ENCODE data around the gene RPS5.
"Not testable (repeated sequence)": the region's sequence is repeated elsewhere in the genome, so short reads cannot be mapped to it uniquely, and the experiment has no call there.

RPS5 gene

DNA sequence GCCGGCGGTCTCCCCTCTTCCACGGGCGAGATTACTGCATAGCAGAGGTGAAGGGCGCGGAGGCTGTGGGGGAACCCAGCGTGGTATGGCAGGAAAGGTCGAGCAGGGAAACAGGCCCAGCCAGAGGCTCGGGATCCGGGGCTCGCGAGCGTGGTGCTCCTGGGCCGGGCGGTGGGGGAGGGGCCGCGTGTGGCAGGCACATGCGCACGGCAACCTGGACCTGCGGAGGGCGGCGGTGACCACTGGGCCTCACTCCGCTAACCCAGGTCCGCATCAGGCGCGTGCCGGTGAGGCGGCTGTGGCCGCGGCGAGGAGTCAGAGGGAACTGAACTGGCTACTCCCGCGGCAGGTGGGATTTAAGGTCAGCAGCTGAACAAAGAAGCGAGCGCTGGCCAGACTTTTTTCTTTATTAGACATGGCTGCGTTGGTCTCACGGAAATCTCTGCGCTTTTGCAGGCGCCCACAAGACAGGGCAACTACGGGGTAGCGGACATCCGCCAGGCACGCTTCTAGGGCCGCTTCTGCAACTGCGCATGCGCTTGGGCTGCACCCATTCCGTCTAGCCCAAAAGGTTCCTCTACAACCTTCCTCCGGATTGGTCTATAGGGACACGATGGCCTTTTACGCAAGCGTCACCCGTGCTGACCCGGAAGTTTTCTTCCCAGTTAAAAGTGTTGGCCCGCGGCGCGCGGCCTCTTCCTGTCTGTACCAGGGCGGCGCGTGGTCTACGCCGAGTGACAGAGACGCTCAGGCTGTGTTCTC lies at the start of gene RPS5:
Gene RPS5, plus strand, starts transcription at position 694 of the 762 bp plus-strand sequence. CDS start 869 bp downstream, outside the sequence.
- DNase-seq (ENCODE audit: low spot score), result peak; percentile 97

DNA sequence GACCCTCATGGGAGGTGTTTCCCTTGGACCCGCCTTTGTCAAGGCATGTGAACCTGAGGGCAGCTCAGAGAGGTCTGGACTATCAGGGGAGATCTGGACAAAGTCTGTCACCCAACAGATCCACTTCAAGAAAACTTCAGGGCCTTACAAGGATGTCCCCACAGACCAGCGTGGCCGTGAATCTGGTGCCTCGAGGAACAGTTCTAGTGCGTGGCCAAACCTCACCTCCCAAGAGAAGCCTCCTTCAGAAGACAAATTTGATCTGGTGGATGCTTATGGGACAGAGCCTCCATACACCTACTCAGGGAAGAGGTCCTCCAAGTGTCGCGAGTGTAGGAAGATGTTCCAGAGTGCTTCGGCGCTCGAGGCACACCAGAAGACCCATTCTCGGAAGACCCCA lies 48.7 kb upstream of the RPS5 start:
- no peak for DNase-seq (ENCODE audit: low spot score)

DNA sequence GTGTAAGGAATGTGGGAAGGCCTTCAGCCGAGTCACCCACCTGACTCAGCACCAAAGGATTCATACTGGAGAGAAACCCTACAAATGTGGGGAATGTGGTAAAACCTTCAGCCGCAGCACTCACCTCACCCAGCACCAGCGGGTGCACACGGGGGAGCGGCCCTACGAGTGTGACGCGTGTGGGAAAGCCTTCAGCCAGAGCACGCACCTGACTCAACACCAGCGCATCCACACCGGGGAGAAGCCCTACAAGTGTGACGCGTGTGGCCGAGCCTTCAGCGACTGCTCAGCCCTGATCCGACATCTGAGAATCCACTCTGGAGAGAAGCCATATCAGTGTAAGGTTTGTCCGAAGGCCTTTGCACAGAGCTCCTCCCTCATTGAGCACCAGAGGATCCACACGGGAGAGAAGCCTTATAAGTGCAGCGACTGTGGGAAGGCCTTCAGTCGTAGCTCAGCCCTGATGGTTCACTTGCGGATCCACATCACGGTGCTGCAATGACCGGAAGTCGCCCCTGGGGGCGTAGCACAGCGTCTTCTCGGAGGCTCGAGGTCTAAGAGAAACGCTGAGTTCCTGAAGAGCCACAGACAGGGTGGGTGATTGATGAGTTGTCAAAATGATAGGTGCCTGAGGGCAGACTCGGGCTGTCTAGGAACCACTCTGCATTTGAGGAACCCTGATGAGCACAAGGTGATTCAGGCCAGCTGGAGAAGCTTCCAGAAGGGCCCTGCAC lies 48.1 kb upstream of the RPS5 start:
- DNase-seq (ENCODE audit: low spot score), result no peak

DNA sequence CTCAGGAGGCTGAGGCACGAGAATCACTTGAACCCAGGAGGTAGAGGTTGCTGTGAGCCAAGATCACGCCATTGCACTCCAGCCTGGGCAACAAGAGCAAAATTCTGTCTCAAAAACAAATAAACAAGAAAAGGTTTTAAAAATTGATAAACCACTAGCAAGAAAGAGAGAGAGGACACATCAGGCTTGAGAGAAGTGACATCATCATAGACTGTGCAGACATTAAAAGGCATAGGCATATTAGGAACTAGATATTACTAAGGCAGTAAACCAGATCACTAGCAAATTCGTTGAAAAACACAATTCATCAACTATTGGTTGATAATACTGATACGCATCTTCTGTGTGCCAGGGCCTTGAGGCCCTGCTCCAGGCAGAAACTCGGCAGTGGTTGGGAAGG lies 41.5 kb upstream of the RPS5 start:
- DNase-seq (ENCODE audit: low spot score), result no peak

DNA sequence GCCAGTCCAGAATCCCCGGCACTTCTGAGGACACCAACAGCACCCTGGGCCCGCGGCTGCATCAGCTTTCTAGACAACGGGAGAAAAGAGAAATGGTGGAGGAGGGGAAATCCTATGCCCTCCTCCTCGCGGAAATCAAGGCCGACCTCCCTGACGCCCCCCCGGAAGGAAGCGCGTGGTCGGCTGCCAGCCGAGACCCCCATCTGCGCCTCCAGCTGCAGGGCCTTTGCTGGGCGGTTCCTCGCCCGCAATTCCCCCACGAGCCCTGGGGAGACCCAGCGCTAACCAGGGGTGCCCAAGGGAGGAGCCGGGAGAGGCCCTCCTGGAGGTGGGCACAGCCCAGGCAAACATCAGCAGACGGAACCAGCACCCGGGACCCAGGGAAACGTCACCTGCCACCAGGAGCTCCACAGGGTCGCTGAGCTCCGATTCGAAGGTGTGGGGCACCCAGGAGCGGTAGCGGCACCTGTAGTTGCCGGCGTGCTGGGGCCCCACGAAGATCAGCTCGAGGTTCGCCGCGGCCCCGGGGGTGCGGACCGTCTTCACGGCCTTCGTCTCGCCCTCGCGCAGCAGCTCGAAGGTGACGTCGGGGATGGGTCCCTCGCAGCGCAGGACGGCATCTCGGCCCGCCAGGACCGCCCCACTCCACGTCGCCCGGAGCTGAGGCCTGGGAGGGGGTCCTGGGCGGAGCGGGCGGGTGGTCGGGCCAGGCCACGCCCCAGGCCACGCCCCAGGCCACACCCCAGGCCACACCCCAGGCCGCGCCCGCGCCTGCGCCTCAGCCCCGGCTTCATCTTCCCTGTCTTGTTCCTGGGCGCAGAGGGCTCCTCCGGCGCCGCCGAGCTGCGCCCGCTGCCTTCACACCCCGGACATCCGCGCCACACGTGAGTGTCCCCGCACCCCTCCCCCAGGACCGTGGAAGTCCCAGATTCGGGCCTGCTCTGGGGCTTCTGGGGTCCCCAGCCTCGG lies 39.8 kb upstream of the RPS5 start:
- peak; percentile 99 for DNase-seq (ENCODE audit: low spot score)

DNA sequence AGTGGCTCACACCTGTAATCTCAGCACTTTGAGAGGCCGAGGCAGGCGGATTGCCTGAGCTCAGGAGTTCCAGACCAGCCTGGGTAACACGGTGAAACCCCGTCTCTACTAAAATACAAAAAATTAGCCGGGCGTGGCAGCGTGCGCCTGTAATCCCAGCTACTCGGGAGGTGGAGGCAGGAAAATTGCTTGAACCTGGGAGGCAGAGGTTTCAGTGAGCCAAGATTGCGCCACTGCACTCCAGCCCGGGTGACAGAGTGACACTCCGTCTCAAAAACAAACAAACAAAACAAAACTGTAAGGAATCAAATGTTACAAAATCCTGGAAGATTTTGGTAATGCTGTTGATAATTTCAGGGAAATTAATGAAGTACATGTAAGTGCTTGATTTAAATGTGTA lies 39.0 kb upstream of the RPS5 start:
- not testable (repeated sequence) for DNase-seq (ENCODE audit: low spot score)

DNA sequence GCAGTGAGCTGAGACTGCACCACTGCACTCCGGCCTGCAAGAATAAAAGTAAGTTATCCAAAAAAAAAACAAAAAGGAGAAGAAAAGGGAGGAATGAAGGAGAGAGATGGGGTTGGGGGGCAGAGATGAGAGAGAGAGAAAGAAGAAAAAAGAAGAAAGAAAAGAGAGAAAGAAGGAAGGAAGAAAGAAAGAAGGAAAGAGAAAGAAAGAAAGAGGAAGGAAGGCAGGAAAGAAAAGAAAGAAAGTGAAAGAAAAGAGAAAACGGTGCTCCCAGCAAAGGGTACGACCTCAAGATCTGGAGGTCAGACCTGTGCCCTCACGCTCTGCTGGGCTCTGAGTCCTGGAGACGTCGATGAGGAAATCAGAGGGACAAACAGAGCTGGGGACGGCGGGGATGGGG lies 37.5 kb upstream of the RPS5 start:
- DNase-seq (ENCODE audit: low spot score), result no peak

DNA sequence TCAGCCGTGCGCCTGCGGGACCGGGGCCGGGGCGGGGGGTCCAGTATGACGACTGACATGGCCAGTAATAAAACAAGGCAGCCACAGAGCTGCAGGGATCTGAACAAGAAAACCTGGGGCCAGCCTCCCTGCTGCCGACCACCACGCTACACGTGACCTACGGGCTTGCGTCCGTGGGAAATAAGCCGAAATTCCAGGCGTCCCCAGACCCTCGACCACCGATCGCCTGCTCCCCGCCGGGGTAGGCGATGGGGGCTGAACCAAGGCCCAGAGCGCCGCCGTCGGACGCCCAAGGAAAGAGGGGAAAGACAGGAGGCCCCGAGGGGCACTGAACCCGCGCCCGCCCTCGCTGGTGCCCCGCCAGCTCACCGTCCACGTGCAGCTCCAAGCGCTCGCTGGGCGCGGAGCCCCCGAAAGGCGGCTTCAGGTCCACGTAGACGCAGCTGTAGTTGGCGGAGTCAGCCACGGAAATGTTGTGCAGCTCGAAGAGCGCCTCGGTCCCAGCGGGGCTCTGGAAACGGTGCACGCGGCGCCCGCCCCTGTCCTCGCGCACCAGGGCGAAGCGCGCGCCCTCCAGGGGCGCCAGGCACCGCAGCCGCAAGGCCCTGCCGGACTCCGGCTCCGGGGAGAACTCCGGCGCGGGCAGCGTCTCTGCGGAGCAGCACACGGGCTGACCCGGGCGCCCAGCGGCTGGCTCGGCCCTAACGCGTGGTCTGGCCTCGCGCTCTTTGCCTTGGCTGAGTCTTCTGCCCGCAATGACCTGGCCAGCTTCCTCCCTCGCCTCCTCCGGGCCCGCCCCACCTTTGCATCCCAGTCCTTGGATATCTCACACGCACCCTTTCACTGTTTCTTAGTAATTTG lies 36.8 kb upstream of the RPS5 start:
- DNase-seq (ENCODE audit: low spot score), result no peak

DNA sequence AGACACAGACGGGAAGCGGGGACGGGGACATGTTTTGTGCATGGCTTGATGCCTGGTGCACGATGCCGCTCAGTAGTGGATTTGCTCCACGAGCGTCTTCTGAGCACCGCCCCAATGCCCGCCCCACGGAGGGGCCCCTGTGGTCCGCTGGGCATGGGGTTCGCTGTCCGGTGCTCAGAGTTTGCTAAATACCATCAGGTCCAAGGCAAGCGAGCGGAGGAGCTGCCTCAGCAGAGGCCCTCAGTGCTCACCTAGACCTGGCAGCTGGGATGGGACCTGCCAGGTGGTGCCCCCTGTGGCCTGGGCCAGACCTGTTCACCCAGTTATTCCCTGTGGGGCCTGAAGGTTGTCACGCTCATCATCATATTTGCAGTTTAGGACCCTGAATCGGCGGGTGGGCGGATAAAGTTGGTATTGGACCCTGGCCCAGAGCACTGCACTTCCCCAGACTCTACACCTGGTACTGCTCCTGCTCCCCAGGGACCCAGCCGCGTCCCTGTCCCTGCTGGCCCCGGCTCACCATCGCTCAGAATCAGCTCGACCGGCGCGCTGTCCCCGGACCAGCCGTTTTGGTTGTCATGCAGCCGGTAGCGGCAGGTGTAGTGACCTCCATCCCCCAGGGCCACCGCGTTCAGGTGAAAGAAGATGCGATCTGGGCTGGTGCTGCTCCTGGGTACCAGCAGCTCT lies 36.1 kb upstream of the RPS5 start:
- DNase-seq (ENCODE audit: low spot score), result no peak

DNA sequence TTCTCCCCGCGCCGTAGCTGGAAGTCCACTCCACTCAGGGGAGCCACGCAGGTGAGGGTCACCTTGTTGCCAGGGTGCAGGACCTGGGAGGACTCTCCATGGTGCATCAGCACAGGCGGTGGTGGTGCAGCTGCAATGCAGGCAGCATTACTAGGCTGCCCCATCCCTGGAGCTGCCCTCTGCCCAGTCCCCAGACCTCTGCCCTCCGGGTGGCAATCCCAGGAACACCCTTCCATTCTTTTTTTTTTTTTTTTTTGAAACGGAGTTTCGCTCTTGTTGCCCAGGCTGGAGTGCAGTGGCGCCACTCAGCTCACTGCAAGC lies 35.6 kb upstream of the RPS5 start:
- DNase-seq (ENCODE audit: low spot score), result no peak

DNA sequence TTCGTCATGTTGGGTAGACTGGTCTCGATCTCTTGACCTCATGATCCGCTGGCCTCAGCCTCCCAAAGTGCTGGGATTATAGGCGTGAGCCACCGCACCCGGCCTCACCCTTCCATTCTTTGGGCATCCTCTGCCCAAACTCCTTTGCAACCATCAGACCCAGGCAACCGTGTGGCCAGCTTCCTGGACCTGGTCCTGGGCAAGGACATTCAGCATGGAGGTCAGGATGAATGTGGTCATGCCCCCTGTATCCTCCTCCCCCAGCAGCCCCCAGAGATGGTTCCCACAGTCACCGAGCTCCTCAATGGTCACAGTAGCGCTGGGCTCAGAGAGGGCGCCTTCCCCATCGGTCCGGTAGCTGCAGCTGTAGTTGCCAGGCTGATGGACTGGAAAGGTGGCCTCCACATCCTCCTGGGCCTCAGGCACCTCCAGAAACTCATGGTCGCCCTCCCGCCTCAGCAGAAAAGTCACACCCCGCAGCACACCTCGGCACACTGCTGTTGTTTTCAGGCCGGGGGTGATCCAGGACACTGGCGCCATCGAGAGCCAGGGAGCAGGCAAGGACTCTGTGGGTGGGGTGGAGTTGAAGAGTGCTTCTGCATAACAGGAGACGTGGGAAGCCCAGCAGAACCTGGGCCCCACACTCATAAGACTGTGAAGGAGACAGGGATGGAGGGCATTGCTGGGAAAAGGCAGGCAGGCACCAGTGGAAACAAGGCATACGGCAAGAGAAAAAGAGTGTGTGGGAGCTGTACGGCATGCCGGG lies 34.9 kb upstream of the RPS5 start:
- DNase-seq (ENCODE audit: low spot score), result no peak

DNA sequence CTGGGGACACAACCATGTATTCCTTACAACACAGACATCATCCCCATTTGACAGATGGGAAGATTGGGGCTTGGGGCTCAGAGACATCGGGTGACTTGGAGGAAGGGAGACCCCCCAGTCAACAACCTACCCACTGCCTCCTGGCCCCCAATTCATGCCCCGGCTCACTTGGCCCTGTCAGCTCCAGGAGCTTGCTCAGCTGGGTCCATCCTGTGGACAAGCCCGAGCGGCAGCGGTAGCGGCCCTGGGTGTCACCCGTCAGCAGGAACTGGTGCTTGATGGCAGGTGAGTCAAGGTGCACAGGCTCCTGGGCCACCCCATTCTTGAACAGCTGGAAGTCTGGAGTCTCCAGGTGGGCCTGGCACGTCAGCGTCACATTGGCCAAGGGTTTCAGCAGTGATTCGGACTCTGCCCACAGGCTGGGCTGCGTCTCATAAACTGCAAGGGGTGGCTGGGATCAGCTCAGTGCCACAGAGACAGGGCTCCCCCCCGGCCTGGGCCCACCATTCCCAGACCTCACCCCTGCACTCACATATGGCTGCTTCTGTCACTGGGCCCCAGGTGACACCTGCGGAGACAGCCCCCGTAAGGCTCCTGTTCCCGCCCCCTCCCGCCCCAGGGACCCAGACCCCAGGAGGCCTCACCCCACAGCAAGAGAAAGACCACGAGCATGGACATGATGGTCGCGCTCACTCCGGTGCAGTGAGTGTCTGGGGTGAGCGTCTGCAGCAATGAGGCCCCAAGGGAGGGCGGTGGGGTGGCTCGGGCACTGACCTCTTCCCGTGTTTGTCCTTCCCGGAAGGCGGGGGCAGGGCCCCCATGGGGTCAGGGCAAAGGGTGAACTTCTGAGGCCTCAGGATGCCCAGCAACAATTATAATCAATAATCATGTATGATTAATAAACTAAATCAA lies 34.1 kb upstream of the RPS5 start, which contains the start of gene A1BG:
Gene A1BG, minus strand, starts transcription at position 733 of the 912 bp plus-strand sequence. Its CDS starts 55 bp downstream, at position 678.
- DNase-seq (ENCODE audit: low spot score), result no peak

DNA sequence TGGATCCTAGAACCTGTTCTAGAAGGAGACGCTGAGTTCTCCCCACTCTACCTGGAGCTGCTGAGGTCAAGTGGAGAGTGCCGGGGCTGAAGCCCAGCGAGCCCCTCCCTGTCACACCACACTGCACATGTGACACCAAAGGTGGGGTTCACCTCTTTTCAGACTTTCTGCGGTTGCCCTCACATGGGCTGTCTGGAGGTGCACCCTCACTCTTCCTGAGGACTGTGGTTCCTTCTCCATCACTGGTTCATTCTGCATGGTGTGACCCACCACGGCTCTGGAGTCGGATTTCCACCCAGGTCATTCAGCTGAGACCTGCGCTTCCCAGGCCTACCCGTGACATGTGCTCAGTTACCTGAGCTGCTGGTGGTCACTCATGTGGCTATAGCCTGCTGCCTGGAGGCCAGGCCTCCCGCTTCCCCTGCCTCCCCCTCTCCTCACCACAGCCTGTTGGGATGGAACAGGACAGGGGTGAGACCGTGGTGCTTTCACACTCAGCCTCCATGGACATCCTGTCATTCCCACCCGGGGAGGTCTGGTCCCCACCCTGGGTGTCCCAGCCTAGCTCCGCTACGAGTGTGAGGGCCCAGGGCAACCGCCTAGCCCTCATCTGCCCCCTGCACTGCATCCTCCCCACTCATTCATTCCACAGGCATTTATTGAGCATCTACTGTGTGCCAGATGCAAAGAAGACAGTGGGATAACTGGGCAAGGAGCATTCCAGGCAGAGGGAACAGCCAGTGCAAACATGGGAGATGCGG lies 33.2 kb upstream of the RPS5 start:
- no peak for DNase-seq (ENCODE audit: low spot score)

DNA sequence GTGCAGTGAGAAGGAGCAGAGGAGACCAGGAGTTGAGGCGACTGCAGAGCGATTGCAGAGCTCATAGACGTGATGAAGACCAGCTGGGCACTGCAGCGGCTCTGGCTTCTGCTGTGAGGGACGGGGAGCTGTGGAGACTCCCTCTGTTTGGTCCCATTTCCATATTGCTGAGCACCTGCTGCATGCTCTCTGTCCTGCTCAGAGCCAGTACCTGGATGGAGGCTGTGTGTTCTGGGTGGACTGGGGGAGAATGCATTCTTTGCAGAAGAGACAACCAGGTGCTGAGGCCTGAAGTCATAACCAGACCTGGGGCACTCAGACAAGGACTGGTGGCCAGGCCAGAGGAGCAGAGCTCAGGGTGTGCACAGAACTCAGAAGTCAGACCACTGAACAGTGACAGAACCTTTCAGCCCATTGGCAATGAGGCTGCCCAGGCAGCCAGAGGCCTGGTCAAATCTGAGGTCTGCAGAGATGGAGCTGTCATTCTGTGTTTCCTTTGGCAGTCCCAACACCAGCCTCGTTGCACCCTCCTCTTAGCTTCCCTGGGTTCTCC lies 32.5 kb upstream of the RPS5 start:
- DNase-seq (ENCODE audit: low spot score), result no peak

DNA sequence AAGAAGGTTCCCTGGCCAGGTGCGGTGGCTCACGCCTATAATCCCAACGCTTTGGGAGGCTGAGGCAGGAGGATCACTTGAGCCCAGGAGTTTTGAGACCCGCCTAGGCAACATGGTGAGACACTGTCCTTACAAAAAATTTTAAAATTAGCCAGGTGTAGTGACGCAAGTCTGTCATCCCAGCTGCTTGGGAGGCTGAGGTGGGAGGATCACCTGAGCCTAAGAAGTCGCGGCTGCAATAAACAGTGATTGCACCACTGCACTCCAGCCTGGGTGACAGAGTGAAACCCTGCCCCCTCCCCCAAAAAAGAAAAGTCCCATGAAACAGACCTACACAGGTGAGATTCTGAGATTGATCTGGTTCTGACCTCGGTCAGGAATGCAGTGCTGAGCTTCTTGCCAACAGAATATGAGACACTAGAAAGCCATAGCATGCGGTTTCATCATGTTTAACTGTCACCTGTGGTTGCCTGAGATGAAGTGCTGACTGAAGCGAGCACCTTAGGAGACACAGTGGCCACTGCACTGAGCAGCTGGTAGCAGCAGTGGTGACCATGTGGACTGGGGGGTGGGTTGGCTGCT lies 31.8 kb upstream of the RPS5 start:
- no peak for DNase-seq (ENCODE audit: low spot score)

DNA sequence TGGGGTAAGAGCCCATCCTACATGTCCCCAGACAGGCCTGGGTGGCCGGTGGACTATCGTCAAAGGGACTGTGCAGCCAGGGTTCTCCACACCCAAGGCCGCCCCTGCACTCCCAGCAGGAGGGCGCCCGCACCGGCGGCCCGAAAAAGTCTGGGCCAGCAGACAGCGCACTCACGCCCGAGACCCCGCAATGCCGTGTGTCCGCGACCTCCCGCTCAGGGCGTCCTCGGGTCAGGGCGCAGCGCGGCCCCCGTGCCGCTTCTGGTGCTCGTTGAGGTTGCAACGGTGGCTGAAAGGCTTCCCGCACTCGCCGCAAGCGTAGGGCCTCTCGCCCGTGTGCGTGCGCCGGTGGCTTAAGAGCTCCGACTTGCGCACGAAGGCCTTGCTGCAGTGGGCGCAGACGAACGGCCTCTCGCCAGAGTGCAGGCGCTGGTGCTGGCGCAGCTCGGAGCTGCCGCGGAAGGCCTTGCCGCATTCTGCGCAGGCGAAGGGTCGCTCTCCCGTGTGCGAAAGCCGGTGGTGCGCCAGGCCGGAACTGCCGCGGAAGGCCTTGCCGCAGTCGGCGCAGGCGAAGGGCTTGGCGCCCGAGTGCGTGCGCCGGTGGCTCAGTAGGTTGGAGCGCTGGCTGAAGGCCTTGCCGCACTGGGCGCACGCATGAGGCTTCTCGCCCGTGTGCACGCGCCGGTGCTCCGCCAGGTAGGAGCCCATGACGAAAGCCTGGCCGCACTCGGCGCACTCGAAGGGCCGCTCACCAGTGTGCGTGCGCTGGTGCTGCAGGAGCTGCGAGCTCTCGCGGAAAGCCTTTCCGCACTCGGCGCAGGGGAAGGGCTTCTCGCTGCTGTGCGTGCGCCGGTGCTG lies 30.9 kb upstream of the RPS5 start:
- DNase-seq (ENCODE audit: low spot score), result no peak
